Epithelial cell of esophagus (primary cell): ENCODE measurements around the gene RAI1.
A peak's percentile ranks its signal among the peaks of the same experiment; 100 is the strongest.

Source experiments
- DNase-seq: peaks from one replicate; pipeline ENCODE4 v3.0.0; 2010; ENCODE audit warnings: low read depth
- H3K4me3 ChIP-seq: 2 replicates; pipeline ENCODE4 v1.5.1; 2011; ENCODE audit warnings: mild to moderate bottlenecking, low read length, control low read depth
- TF ChIP-seq, protein P1 (sequence below): IDR thresholded peaks from 2 replicates; pipeline ENCODE4 v1.5.1; 2011; ENCODE audit warnings: low read depth, mild to moderate bottlenecking, low read length, control low read depth, inconsistent platforms; ENCODE audit not compliant: insufficient read depth; ENCODE audit errors: missing control alignments

The RAI1 gene

GRCh38 chr17:17834974-17835373 is 153.7 kb downstream of the RAI1 start:
- no peak overlapping the region for H3K4me3 ChIP-seq
- TF ChIP-seq, protein P1, sequence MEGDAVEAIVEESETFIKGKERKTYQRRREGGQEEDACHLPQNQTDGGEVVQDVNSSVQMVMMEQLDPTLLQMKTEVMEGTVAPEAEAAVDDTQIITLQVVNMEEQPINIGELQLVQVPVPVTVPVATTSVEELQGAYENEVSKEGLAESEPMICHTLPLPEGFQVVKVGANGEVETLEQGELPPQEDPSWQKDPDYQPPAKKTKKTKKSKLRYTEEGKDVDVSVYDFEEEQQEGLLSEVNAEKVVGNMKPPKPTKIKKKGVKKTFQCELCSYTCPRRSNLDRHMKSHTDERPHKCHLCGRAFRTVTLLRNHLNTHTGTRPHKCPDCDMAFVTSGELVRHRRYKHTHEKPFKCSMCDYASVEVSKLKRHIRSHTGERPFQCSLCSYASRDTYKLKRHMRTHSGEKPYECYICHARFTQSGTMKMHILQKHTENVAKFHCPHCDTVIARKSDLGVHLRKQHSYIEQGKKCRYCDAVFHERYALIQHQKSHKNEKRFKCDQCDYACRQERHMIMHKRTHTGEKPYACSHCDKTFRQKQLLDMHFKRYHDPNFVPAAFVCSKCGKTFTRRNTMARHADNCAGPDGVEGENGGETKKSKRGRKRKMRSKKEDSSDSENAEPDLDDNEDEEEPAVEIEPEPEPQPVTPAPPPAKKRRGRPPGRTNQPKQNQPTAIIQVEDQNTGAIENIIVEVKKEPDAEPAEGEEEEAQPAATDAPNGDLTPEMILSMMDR: no peak
- no peak for DNase-seq

DNA sequence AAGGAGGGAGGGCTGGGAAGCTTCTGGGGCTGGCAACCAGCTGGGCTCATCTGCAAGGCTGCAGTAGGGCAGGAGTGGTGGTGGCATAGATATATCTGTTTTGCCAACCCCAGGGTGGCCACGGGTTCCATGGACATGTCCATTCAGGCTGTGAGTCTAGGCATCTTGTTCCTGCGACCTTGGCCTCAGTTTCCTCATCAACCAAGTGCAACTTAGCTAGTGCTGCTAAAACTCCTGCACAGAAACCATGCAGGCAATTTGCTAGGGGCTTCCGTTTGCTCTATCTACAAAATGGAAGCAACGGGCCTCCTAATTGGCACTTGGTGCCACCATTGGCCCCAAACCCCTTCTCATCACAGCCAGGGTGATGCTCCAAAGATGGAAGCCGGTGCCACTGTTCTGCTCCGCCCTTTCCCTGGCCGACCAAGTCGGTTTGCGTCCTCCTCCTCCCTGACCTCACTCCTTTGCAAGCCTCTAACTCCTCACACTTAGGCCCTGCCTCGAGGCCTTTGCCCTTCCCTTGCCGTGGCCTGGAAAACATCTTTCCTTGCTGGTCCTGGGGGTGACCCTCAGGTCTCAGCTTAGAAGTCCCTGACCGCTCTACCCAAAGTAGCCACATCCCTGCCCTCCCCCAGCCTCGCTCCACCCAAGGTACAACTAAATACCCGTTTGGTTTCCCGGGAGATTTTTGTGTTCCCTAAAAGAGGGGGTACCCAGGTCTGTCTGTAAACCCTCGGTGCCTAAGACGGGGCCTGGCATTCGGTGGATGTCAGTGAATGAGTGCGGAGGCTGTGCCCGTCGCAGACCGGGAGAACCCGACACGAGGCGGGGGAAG is 154.4 kb downstream of the RAI1 start:
- DNase-seq: no peak
- TF ChIP-seq, protein P1: no peak
- peak overlapping the region; percentile 74 for H3K4me3 ChIP-seq

- peak; percentile 92 for DNase-seq
- TF ChIP-seq, protein P1: no peak
- H3K4me3 ChIP-seq: peak overlapping the region; percentile 74
Measured at GRCh38 chr17:17836250-17836817, 155.1 kb downstream of the RAI1 start.

DNA sequence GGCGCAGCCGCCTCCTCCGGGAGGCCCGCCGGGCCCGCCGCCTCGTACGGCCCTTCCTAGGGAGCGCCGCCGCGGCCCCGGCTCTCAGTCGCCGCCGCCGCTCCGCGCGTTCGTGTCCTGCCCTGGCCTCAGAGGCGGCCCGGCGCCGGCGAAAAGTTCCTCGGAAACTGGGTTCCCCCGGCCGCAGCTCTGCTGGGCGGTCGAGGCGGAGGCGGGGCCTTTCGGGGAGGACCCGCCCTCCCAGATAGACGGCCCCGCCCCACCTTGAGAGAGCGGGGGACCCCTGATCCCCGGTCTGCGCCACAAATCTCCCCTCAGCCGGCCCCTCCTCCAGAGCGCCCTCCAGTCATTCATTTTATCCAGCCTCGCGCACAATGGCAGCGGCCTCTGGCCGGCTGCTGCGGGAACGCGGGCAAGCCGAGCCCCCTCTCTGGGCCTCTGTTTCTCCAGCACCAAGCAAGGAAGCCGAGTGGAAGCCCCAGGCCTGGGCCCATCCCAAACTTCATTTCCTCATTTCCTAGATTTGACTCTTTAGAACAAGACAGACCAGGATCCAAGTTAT is 155.6 kb downstream of the RAI1 start, which contains the start of gene SREBF1:
Gene SREBF1, minus strand, starts transcription at position 169 of the 562 bp plus-strand sequence. CDS start 169 bp downstream, outside the sequence.
- DNase-seq: peak; percentile 51
- peak within 1 kb of the TSS; percentile 74 for H3K4me3 ChIP-seq
- TF ChIP-seq, protein P1: no peak

DNA sequence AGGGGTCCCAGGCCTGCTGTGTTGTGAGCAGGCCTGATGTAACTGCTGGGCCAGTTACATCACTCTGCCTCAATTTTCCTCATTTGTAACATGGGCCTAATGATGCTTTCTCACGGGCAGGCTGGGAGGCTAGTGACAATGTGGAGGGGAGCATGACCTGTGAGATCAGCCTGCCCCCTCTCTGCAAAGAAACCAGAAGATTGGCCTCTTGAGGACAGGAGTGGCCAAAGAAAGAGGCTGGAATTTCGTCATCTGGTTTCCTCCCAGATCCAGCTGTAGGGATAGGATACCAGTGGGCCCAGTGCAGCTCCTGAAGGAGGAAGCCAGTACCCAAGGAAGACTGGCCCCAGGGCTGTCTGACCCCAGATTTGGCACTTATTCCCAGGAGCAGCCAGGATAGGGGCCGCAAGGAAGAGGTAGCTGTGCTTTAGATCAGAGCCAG is 156.1 kb downstream of the RAI1 start:
- H3K4me3 ChIP-seq: peak overlapping the region; percentile 74
- peak; percentile 59 for DNase-seq
- TF ChIP-seq, protein P1: no peak

DNA sequence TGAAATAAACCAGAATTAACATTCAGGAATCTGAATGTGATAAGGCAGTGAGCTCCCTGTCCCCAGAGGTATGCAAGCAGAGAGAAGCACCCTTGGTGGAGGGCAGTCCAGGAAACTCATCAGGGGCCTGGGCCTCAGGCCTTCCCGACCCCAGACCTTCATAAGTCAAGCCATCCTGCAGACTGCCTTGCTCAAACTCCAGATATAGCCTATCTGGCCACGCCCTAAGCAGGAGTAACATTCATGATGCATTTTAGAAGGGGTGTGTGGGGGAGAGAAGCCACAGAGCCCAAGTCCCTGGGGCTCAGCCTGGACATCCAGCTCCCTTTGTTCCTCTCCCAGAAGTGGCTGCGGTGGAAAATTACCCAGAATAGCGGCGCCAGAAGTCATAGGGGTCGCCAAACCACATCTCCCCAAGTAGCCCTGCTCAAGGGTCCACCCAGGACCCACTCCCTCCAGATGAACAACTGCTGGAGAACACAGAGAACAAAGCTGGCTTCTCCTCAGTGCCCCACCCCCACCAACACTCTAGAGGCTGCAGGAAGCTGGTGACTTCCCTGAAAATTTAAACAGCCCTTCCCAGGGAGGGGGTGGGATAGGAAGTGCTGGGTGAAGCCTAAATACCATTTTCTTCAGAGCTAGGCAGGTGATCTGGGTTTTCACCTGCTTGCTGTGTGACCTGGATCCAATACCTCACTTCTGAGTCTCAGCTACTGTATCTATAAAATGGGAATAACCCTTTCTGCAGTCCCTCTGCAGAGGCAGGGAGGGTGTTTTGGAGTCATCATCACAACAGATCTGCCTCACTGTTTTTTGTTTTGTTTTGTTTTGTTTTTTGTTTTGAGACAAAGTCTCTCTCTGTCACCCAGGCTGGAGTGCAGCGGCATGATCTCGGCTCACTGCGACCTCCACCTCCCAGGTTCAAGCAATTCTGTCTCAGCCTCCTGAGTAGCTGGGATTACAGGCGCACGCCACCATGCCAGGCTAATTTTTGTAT is 157.0 kb downstream of the RAI1 start:
- TF ChIP-seq, protein P1: no peak
- DNase-seq: peak; percentile 52
- no peak overlapping the region for H3K4me3 ChIP-seq
